GM12892 (cell line): ENCODE data around the gene TXNL4B.

ENCODE experiments used
- POLR2A ChIP-seq: IDR thresholded peaks from 2 replicates; pipeline ENCODE4 v1.6.1; 2011; ENCODE audit warnings: low read depth, low read length, control low read depth
- POLR2AphosphoS5 ChIP-seq: IDR thresholded peaks from 2 replicates; pipeline ENCODE4 v1.6.1; 2011; ENCODE audit warnings: low read depth, low read length, control low read depth
- TAF1 ChIP-seq: IDR thresholded peaks from 2 replicates; pipeline ENCODE4 v1.6.1; 2011; ENCODE audit warnings: low read depth, mild to moderate bottlenecking, control low read depth, low read length, borderline replicate concordance

- TF ChIP-seq POLR2AphosphoS5: no peak
- no peak for TF ChIP-seq POLR2A
- TF ChIP-seq TAF1: no peak
Observed at GRCh38 chr16:72122308-72122707, 28.9 kb upstream of the TXNL4B start.
